HEK293 (cell line): ENCODE data around the gene BLM.
A peak's percentile ranks its signal among the peaks of the same experiment; 100 is the strongest.

ENCODE experiments used
- CTCF ChIA-PET: fragments of 350-600 bp; formaldehyde crosslinking; extraction: SDS; loops from one replicate; lab custom pipeline; 2021; ENCODE audit warnings: antibody characterized with exemption; lab: Yijun Ruan, JAX
- POLR2A ChIA-PET: fragments of 300-600 bp; formaldehyde crosslinking; extraction: SDS; loops from one replicate; lab custom pipeline; 2020; ENCODE audit warnings: antibody characterized with exemption, inconsistent platforms; lab: Yijun Ruan, JAX
- H3K27ac ChIP-seq: fragments of 200-500 bp; sonication (Bioruptor generic); 2 replicates; pipeline ENCODE4 v1.5.1; 2014; ENCODE audit warnings: low read depth, low read length, control low read depth, inconsistent platforms; ENCODE audit errors: extremely low read depth
- H3K36me3 ChIP-seq, 2 experiments: fragments of 200-500 bp in 1 of 2; sonication (Bioruptor generic) in 1 of 2; 1 replicate in 1 of 2; 2 replicates in 1 of 2; pipeline ENCODE4 v1.5.1; 2014 to 2017; ENCODE audit warnings: inconsistent platforms in 2 of 2, low read length in 2 of 2; ENCODE audit not compliant: control insufficient read depth in 2 of 2, insufficient read depth in 1 of 2
- H3K4me1 ChIP-seq: fragments of 200-500 bp; sonication (Bioruptor generic); 2 replicates; pipeline ENCODE4 v1.5.1; 2014; ENCODE audit warnings: mild to moderate bottlenecking, low read length, inconsistent platforms; ENCODE audit not compliant: control insufficient read depth, insufficient read depth
- H3K4me3 ChIP-seq: 2 replicates; pipeline ENCODE4 v1.5.1; 2011; ENCODE audit warnings: low read depth, mild to moderate bottlenecking, control low read depth, low read length, moderate library complexity
- H3K9me3 ChIP-seq: fragments of 200-500 bp; sonication (Bioruptor generic); 2 replicates; pipeline ENCODE4 v1.5.1; 2014; ENCODE audit warnings: low read depth, low read length, inconsistent platforms; ENCODE audit not compliant: control insufficient read depth, insufficient read depth
- HOXC10 ChIP-seq: sonication (generic); formaldehyde crosslinking; IDR thresholded peaks from 2 replicates; pipeline ENCODE4 v1.8.1; 2023; ENCODE audit warnings: mild to moderate bottlenecking, missing genetic modification reagents
- HOXD13 ChIP-seq: sonication (generic); formaldehyde crosslinking; IDR thresholded peaks from 2 replicates; pipeline ENCODE4 v1.8.0; 2022; ENCODE audit warnings: missing genetic modification reagents, borderline replicate concordance
- KLF17 ChIP-seq: fragments of 450-650 bp; formaldehyde crosslinking; IDR thresholded peaks from 2 replicates; pipeline ENCODE4 v1.5.1; 2016; ENCODE audit warnings: missing biosample characterization, missing genetic modification characterization
- KLF8 ChIP-seq: fragments of 450-650 bp; formaldehyde crosslinking; IDR thresholded peaks from 2 replicates; pipeline ENCODE4 v1.5.1; 2016; ENCODE audit warnings: missing biosample characterization, missing genetic modification characterization
- REST ChIP-seq: fragments of 450-650 bp; formaldehyde crosslinking; IDR thresholded peaks from 2 replicates; pipeline ENCODE4 v1.5.1; 2016; ENCODE audit warnings: missing biosample characterization, missing genetic modification characterization
- SCRT2 ChIP-seq: fragments of 450-650 bp; formaldehyde crosslinking; IDR thresholded peaks from 2 replicates; pipeline ENCODE4 v1.5.1; 2016; ENCODE audit warnings: missing biosample characterization, missing genetic modification characterization
- ZFP3 ChIP-seq: fragments of 450-650 bp; formaldehyde crosslinking; IDR thresholded peaks from 2 replicates; pipeline ENCODE4 v1.5.1; 2016; ENCODE audit warnings: low read depth, missing biosample characterization, missing genetic modification characterization
- ZNF121 ChIP-seq: fragments of 450-650 bp; formaldehyde crosslinking; IDR thresholded peaks from 2 replicates; pipeline ENCODE4 v1.5.1; 2016; ENCODE audit warnings: missing biosample characterization, missing genetic modification characterization
- ZNF132 ChIP-seq: fragments of 450-650 bp; formaldehyde crosslinking; IDR thresholded peaks from 2 replicates; pipeline ENCODE4 v1.5.1; 2017; ENCODE audit warnings: missing biosample characterization, missing genetic modification characterization, borderline replicate concordance
- ZNF140 ChIP-seq: fragments of 450-650 bp; formaldehyde crosslinking; IDR thresholded peaks from 2 replicates; pipeline ENCODE4 v1.5.1; 2016; ENCODE audit warnings: missing biosample characterization, missing genetic modification characterization
- ZNF155 ChIP-seq: fragments of 450-650 bp; formaldehyde crosslinking; IDR thresholded peaks from 2 replicates; pipeline ENCODE4 v1.5.1; 2016; ENCODE audit warnings: missing biosample characterization, missing genetic modification characterization
- ZNF16 ChIP-seq: fragments of 450-650 bp; formaldehyde crosslinking; IDR thresholded peaks from 2 replicates; pipeline ENCODE4 v1.5.1; 2016; ENCODE audit warnings: low read depth, missing biosample characterization, missing genetic modification characterization
- ZNF175 ChIP-seq: fragments of 450-650 bp; formaldehyde crosslinking; IDR thresholded peaks from 2 replicates; pipeline ENCODE4 v1.5.1; 2016; ENCODE audit warnings: missing biosample characterization, missing genetic modification characterization
- ZNF19 ChIP-seq: fragments of 450-650 bp; formaldehyde crosslinking; IDR thresholded peaks from 2 replicates; pipeline ENCODE4; 2016; ENCODE audit warnings: missing biosample characterization, missing genetic modification characterization, low read depth
- ZNF223 ChIP-seq: fragments of 450-650 bp; formaldehyde crosslinking; IDR thresholded peaks from 2 replicates; pipeline ENCODE4 v1.5.1; 2016; ENCODE audit warnings: missing biosample characterization, missing genetic modification characterization
- ZNF302 ChIP-seq: fragments of 450-650 bp; formaldehyde crosslinking; IDR thresholded peaks from 2 replicates; pipeline ENCODE4 v1.5.1; 2016; ENCODE audit warnings: missing biosample characterization, missing genetic modification characterization, low read depth
- ZNF341 ChIP-seq: fragments of 450-650 bp; formaldehyde crosslinking; IDR thresholded peaks from 2 replicates; pipeline ENCODE4; 2016; ENCODE audit warnings: low read depth, missing biosample characterization, missing genetic modification characterization
- ZNF350 ChIP-seq: fragments of 450-650 bp; formaldehyde crosslinking; IDR thresholded peaks from 2 replicates; pipeline ENCODE4 v1.5.0; 2017; ENCODE audit warnings: missing biosample characterization, mild to moderate bottlenecking, missing genetic modification characterization
- ZNF362 ChIP-seq: fragments of 450-650 bp; formaldehyde crosslinking; IDR thresholded peaks from 2 replicates; pipeline ENCODE4 v1.5.1; 2016; ENCODE audit warnings: missing biosample characterization, missing genetic modification characterization
- ZNF398 ChIP-seq: fragments of 450-650 bp; formaldehyde crosslinking; IDR thresholded peaks from 2 replicates; pipeline ENCODE4 v1.5.1; 2017; ENCODE audit warnings: missing biosample characterization, missing genetic modification characterization
- ZNF423 ChIP-seq: fragments of 450-650 bp; formaldehyde crosslinking; IDR thresholded peaks from 2 replicates; pipeline ENCODE4 v1.5.1; 2016; ENCODE audit warnings: missing biosample characterization, missing genetic modification characterization
- ZNF473 ChIP-seq: fragments of 450-650 bp; formaldehyde crosslinking; IDR thresholded peaks from 2 replicates; pipeline ENCODE4 v1.5.1; 2017; ENCODE audit warnings: missing biosample characterization, missing genetic modification characterization
- ZNF514 ChIP-seq: fragments of 450-650 bp; formaldehyde crosslinking; IDR thresholded peaks from 2 replicates; pipeline ENCODE4 v1.5.1; 2016; ENCODE audit warnings: missing biosample characterization, missing genetic modification characterization
- ZNF549 ChIP-seq: fragments of 450-650 bp; IDR thresholded peaks from 2 replicates; pipeline ENCODE4 v1.5.1; 2018; ENCODE audit warnings: missing biosample characterization, missing genetic modification characterization, mild to moderate bottlenecking, inconsistent platforms, moderate library complexity
- ZNF621 ChIP-seq: fragments of 450-650 bp; formaldehyde crosslinking; IDR thresholded peaks from 2 replicates; pipeline ENCODE4 v1.5.1; 2017; ENCODE audit warnings: missing biosample characterization, missing genetic modification characterization
- ZNF654 ChIP-seq: fragments of 450-650 bp; formaldehyde crosslinking; IDR thresholded peaks from 2 replicates; pipeline ENCODE4 v1.5.1; 2016; ENCODE audit warnings: low read depth, missing biosample characterization, missing genetic modification characterization
- ZNF707 ChIP-seq: fragments of 450-650 bp; formaldehyde crosslinking; IDR thresholded peaks from 2 replicates; pipeline ENCODE4 v1.5.1; 2016; ENCODE audit warnings: missing biosample characterization, missing genetic modification characterization
- ZNF776 ChIP-seq: fragments of 450-650 bp; formaldehyde crosslinking; IDR thresholded peaks from 2 replicates; pipeline ENCODE4 v1.5.0; 2017; ENCODE audit warnings: missing biosample characterization, missing genetic modification characterization, borderline replicate concordance
- ZXDB ChIP-seq: fragments of 450-650 bp; formaldehyde crosslinking; IDR thresholded peaks from 2 replicates; pipeline ENCODE4 v1.5.1; 2016; ENCODE audit warnings: missing biosample characterization, missing genetic modification characterization

The BLM gene

GRCh38 chr15:90799639-90800170 is 82.6 kb downstream of the BLM start:
- no peak overlapping the region for H3K27ac ChIP-seq
- TF ChIP-seq ZNF398 = no peak
- TF ChIP-seq ZNF707 = no peak
- TF ChIP-seq ZXDB (tag by site-specific recombination) = no peak
- TF ChIP-seq ZFP3 = 0 out of 2 replicates have a peak, but pooled peaks have one; percentile 51
- TF ChIP-seq ZNF16 (tag by site-specific recombination) = no peak
- TF ChIP-seq ZNF341 = no peak
- no peak for TF ChIP-seq ZNF19
- no peak for TF ChIP-seq ZNF473 (tag by site-specific recombination)
- TF ChIP-seq ZNF776 = no peak
- no peak for TF ChIP-seq ZNF175 (tag by site-specific recombination)
- TF ChIP-seq ZNF140 (tag by site-specific recombination) = no peak
- TF ChIP-seq ZNF362 = 0 out of 2 replicates have a peak, but pooled peaks have one; percentile 42
- no peak for TF ChIP-seq ZNF514 (tag by site-specific recombination)
- no peak for TF ChIP-seq ZNF654 (tag by site-specific recombination)
- TF ChIP-seq, all 188 proteins: peak for 2
- Histone ChIP-seq H3K4me3 (no peak overlapping the region), H3K4me1 (no peaks in the 10 kb centered on the region), H3K36me3 (peaks cover 42 to 50% of the 10 kb centered on the region in 2 experiments), H3K9me3 (no peaks in the 10 kb centered on the region)
- ChIA-PET CTCF (no interaction called here), POLR2A (interaction anchor here (2.0 kb wide), 1 partner anchor 83 kb away, joined by 5 read pairs; the partner anchor contains the start of gene BLM)

GRCh38 chr15:90801803-90802202 is 84.7 kb downstream of the BLM start:
- no peak for TF ChIP-seq ZNF350 (tag by site-specific recombination)
- peak; percentile 76 for TF ChIP-seq ZNF121 (tag by site-specific recombination)
- TF ChIP-seq ZNF223 (tag by site-specific recombination) = no peak
- TF ChIP-seq KLF17 = no peak
- TF ChIP-seq ZNF16 (tag by site-specific recombination) = no peak
- no peak for TF ChIP-seq ZNF549 (tag by site-specific recombination)
- no peak for TF ChIP-seq ZNF621 (tag by site-specific recombination)
- TF ChIP-seq SCRT2 = 0 out of 2 replicates have a peak, but pooled peaks have one; percentile 3
- TF ChIP-seq ZNF302 (tag by site-specific recombination) = no peak
- TF ChIP-seq KLF8 (tag by site-specific recombination) = no peak
- TF ChIP-seq HOXD13 (CRISPR knock-in tag) = no peak
- TF ChIP-seq ZNF776 = no peak
- no peak for TF ChIP-seq HOXC10 (CRISPR knock-in tag)
- TF ChIP-seq ZNF423 (tag by site-specific recombination) = no peak
- no peak for TF ChIP-seq ZNF155
- TF ChIP-seq REST = no peak
- TF ChIP-seq ZNF132 (tag by site-specific recombination) = no peak
- CTCF ChIA-PET = interaction anchor here (0.6 to 1.3 kb wide), 4 partner anchors 64 to 248 kb away, joined by 3 read pairs; no protein-coding TSS in a partner anchor
- POLR2A ChIA-PET = interaction anchor here (0.6 kb wide), 1 partner anchor 47 kb away, joined by 5 read pairs; no protein-coding TSS in a partner anchor
- Histone ChIP-seq H3K4me1 (no peaks in the 10 kb centered on the region), H3K27ac (no peak overlapping the region), H3K9me3 (no peaks in the 10 kb centered on the region), H3K4me3 (no peak overlapping the region), H3K36me3 (peaks cover 27 to 59% of the 10 kb centered on the region in 2 experiments)
